HG02623 (cell line): ENCODE data around the gene RBM33.
A peak's percentile ranks its signal among the peaks of the same experiment; 100 is the strongest.

Source experiments
- ATAC-seq: cut with Tn5 transposase; IDR thresholded peaks from one replicate; pipeline ENCODE4 v1.9.1; 2021; ENCODE audit warnings: moderate library complexity; ENCODE audit not compliant: unreplicated experiment

Gene RBM33

GRCh38 chr7:155806096-155806871 is 161.8 kb downstream of the RBM33 start:
- no peak for ATAC-seq

- no peak for ATAC-seq
Observed at GRCh38 chr7:155807065-155807671, 162.7 kb downstream of the RBM33 start.

GRCh38 chr7:155807789-155808548 is 163.5 kb downstream of the RBM33 start:
- ATAC-seq: no peak

DNA sequence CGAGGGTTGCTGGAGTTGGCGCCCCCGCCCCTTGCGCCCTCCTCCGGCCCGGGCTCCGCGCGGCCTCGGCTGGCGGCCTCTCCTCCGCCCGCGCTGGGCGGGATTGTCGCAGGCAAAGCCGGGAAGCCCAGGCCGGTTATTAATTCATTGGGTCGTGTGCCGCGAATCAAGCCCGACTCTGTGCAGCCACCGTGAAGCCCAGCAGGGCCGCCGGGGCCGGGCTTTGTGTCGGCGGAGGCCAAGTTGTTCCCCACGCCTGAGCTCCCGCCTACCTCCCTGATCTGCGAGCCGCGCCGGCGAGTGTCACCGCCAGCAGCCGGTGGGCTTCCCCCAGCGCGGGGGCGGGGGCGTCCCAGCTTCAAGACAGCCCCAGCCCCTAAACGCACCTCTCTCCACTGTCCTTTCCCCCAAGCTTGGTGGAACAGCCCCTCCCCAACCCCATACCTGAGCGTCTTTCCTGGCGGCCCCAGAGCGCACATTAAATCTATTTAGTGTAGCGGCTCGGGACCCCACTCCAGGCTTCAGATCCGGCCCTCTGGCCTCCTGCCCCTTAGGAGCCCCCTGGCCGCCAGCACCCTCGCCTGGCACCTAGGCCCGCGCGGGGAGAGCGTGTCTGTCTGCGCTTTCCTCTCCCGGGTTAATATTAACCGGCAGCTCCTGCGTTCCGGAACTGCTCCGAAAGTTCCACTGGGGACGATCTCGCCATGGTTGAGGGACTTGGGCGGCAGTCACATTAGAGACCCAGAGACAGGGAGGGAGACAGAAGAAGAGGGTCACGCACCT is 164.3 kb downstream of the RBM33 start:
- ATAC-seq: no peak

- no peak for ATAC-seq
Observed at GRCh38 chr7:155809332-155809946, 165.0 kb downstream of the RBM33 start.

- no peak for ATAC-seq
Observed at GRCh38 chr7:155809947-155810769, 165.7 kb downstream of the RBM33 start.

GRCh38 chr7:155810770-155811559 is 166.5 kb downstream of the RBM33 start:
- ATAC-seq: no peak

DNA sequence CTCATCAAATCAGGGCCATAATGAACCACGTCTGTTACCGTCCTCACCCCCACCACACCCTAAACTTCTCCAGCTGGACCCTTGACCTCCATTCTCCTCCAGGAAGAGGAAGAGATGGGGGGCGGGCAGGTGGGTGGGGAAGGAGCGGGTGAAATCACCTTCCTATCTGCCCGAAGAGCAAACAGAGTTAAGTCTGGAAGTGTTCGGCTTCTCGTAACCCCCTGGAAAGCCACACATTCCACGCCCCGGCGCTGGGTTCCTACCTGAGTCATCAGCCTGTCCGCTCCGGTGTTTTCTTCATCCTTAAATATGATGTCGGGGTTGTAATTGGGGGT is 167.1 kb downstream of the RBM33 start:
- no peak for ATAC-seq

GRCh38 chr7:155811895-155812761 is 167.7 kb downstream of the RBM33 start, which contains the start of gene SHH:
Gene SHH (minus strand): TSS chr7:155812463. CDS start chr7:155812122, 341 bp downstream.
- no peak for ATAC-seq

- ATAC-seq: no peak
Observed at GRCh38 chr7:155813125-155813524, 168.7 kb downstream of the RBM33 start.

DNA sequence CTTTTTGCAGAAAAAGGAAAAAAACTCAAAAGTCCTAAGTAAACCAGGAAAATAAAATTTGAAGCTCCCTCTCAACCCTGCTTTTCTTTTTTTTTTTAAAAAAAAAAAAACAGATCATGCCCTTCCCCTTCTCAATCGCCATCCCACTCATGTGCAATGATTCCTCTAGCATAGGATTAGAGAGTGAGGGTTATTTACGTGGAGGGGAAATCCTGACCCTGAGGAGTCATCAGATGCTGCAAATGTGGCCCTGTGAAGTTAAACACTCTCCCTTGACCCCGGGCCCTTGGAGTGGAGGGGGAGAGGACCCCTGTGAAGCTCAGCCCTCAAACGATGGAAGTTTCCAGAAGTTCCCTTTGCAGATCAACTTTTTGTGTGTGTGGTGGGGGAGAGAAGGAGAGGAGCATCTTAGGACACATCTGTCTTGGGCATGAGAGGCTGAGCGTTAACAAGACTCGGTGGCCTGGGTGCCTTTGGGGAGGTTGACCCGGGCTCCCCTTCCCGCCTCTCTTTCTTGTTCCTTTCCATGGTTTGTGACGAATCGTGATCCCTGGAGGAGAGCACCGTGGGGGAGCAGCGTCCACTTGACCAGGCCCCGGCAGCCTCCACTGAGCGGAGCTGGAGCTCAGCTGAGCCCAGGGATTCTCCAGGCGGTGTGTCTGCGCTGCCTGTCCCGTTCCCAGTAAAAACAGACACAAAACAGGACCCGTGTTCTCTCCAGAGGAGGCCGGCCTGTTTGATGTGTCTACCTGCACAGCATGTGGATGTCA is 169.3 kb downstream of the RBM33 start:
- ATAC-seq: no peak

GRCh38 chr7:155814316-155815276 is 170.1 kb downstream of the RBM33 start:
- ATAC-seq: no peak

GRCh38 chr7:155815332-155816191 is 171.1 kb downstream of the RBM33 start:
- peak; percentile 76 for ATAC-seq

- no peak for ATAC-seq
Observed at GRCh38 chr7:155816192-155816508, 171.7 kb downstream of the RBM33 start.

GRCh38 chr7:155816996-155817395 is 172.5 kb downstream of the RBM33 start:
- no peak for ATAC-seq
